GM23338 (cell line): ENCODE results near the gene ANAPC4. TPM values are rescaled to one million over a fixed set of nuclear protein-coding genes. Genes with fewer than 3 reads are reported as not detected.

Source experiments
- ATAC-seq: fragments of 200-7000 bp; cut with Tn5 transposase; 3 replicates; pipeline ENCODE4 v1.9.1; 2020
- DNase-seq: peaks from one replicate; pipeline ENCODE4 v3.0.0-alpha.2; 2015; ENCODE audit warnings: low spot score
- H2AFZ ChIP-seq: fragments of 200-600 bp; sonication (generic); 2 replicates; pipeline ENCODE4 v1.8.0; 2016; ENCODE audit warnings: antibody characterized with exemption, mild to moderate bottlenecking, moderate library complexity
- H3F3A ChIP-seq: fragments of 200-600 bp; sonication (generic); replicated peaks from 2 replicates; pipeline ENCODE4 v1.8.0; 2017; ENCODE audit warnings: antibody characterized with exemption, mixed run types, low read depth
- H3K27ac ChIP-seq: fragments of 200-600 bp; sonication (generic); 2 replicates; pipeline ENCODE4 v1.6.1; 2016; ENCODE audit warnings: low read depth
- H3K27me3 ChIP-seq: fragments of 200-600 bp; sonication (generic); 2 replicates; pipeline ENCODE4 v1.8.0; 2016; ENCODE audit warnings: mild to moderate bottlenecking, mixed run types, moderate library complexity; ENCODE audit not compliant: insufficient read depth
- H3K36me3 ChIP-seq: fragments of 200-600 bp; sonication (generic); 2 replicates; pipeline ENCODE4 v1.8.0; 2016; ENCODE audit warnings: mild to moderate bottlenecking; ENCODE audit not compliant: insufficient read depth
- H3K4me1 ChIP-seq: fragments of 200-600 bp; sonication (generic); 2 replicates; pipeline ENCODE4 v1.8.0; 2016; ENCODE audit warnings: mild to moderate bottlenecking, moderate library complexity; ENCODE audit not compliant: insufficient read depth
- H3K4me2 ChIP-seq: fragments of 200-600 bp; sonication (generic); 2 replicates; pipeline ENCODE4 v1.7.1; 2017; ENCODE audit warnings: mixed run types
- H3K4me3 ChIP-seq: fragments of 200-600 bp; sonication (generic); 2 replicates; pipeline ENCODE4 v1.6.1; 2016; ENCODE audit warnings: mixed run types
- H3K79me2 ChIP-seq: fragments of 200-600 bp; sonication (generic); replicated peaks from 2 replicates; pipeline ENCODE4 v1.8.0; 2017; ENCODE audit warnings: mild to moderate bottlenecking; ENCODE audit not compliant: insufficient read depth
- H3K9me2 ChIP-seq: fragments of 200-600 bp; sonication (generic); 2 replicates; pipeline ENCODE4 v1.8.0; 2017; ENCODE audit not compliant: insufficient read depth
- H4K20me1 ChIP-seq: fragments of 200-600 bp; sonication (generic); replicated peaks from 2 replicates; pipeline ENCODE4 v1.8.0; 2017; ENCODE audit warnings: mild to moderate bottlenecking; ENCODE audit not compliant: insufficient read depth
- H3K27ac Mint-ChIP-seq: 2 replicates; pipeline ENCODE4 v1.8.0; 2020; ENCODE audit warnings: inconsistent platforms, mild to moderate bottlenecking, moderate library complexity, mixed read lengths
- H3K27me3 Mint-ChIP-seq: 3 replicates; pipeline ENCODE4 v1.8.0; 2022; ENCODE audit warnings: low read depth, mild to moderate bottlenecking, moderate library complexity, mixed read lengths, inconsistent platforms; ENCODE audit not compliant: insufficient read depth, poor library complexity
- H3K36me3 Mint-ChIP-seq: 3 replicates; pipeline ENCODE4 v1.8.0; 2021; ENCODE audit warnings: low read depth, mild to moderate bottlenecking, inconsistent platforms, moderate library complexity, mixed read lengths
- H3K4me1 Mint-ChIP-seq: 3 replicates; pipeline ENCODE4 v1.8.0; 2020; ENCODE audit warnings: mild to moderate bottlenecking, inconsistent platforms, mixed read lengths
- H3K4me3 Mint-ChIP-seq: 3 replicates; pipeline ENCODE4 v1.8.0; 2021; ENCODE audit warnings: moderate library complexity, mild to moderate bottlenecking, inconsistent platforms, mixed read lengths
- H3K9me3 Mint-ChIP-seq: 3 replicates; pipeline ENCODE4 v1.8.0; 2020; ENCODE audit warnings: moderate library complexity, mild to moderate bottlenecking, inconsistent platforms, mixed read lengths
- CREB1 ChIP-seq: fragments of 250-450 bp; sonication (Bioruptor Pico); IDR thresholded peaks from 2 replicates; pipeline ENCODE4 v1.5.0; 2020; ENCODE audit warnings: low read depth, mild to moderate bottlenecking, moderate library complexity
- EZH2 ChIP-seq: fragments of 200-600 bp; sonication (generic); IDR thresholded peaks from one replicate; pipeline ENCODE4 v1.8.0; 2017; ENCODE audit warnings: antibody characterized with exemption, mild to moderate bottlenecking, low read depth; ENCODE audit not compliant: unreplicated experiment
- EZH2phosphoT487 ChIP-seq: fragments of 200-600 bp; sonication (generic); IDR thresholded peaks from one replicate; pipeline ENCODE4 v1.8.1; 2018; ENCODE audit warnings: antibody characterized with exemption; ENCODE audit not compliant: unreplicated experiment
- NANOG ChIP-seq: IDR thresholded peaks from 2 replicates; pipeline ENCODE4 v1.6.1; 2016; ENCODE audit warnings: antibody characterized with exemption, borderline replicate concordance
- POLR2AphosphoS5 ChIP-seq: IDR thresholded peaks from 2 replicates; pipeline ENCODE4 v1.6.1; 2016; ENCODE audit warnings: antibody characterized with exemption, low read depth
- STAT1 ChIP-seq: IDR thresholded peaks from one replicate; pipeline ENCODE4 v1.6.1; 2016; ENCODE audit warnings: antibody characterized with exemption; ENCODE audit not compliant: unreplicated experiment
- ZNF114 ChIP-seq: fragments of 250-450 bp; sonication (Bioruptor Pico); IDR thresholded peaks from 2 replicates; pipeline ENCODE4 v1.5.0; 2020; ENCODE audit warnings: mild to moderate bottlenecking, moderate library complexity
- ZNF331 ChIP-seq: fragments of 250-450 bp; sonication (Bioruptor Pico); IDR thresholded peaks from 2 replicates; pipeline ENCODE4 v1.5.0; 2020; ENCODE audit warnings: low read depth, mild to moderate bottlenecking, moderate library complexity
- polyA plus RNA-seq: library from polyadenylated mRNA; unstranded; fragments of >200 nt; fragmentation: Nextera tagmentation; extraction: Ambion mirVana; gene quantifications from 2 replicates; pipeline ENCODE4 v1.2.1, GENCODE V29; 2016
- total RNA-seq: library from RNA; depleted of rRNA; stranded (reverse); fragments of >200 nt; shearing (Covaris generic); gene quantifications from 2 replicates; pipeline ENCODE4 v1.2.3, GENCODE V29; 2014
- TF ChIP-seq, protein P1 (sequence below): fragments of 250-450 bp; sonication (Bioruptor Pico); IDR thresholded peaks from 2 replicates; pipeline ENCODE4 v1.5.0; 2020; ENCODE audit warnings: mild to moderate bottlenecking, moderate library complexity
- TF ChIP-seq, protein P2 (sequence below), 2 experiments: fragments of 200-600 bp in 1 of 2; sonication (generic) in 1 of 2; conservative IDR thresholded peaks; 2 replicates each; pipeline versions ENCODE4 v1.5.1 to v1.6.1; 2016 to 2017; ENCODE audit warnings: antibody characterized with exemption in 2 of 2, low read depth in 2 of 2, mild to moderate bottlenecking in 2 of 2, moderate library complexity in 1 of 2
- TF ChIP-seq, protein P3 (sequence below): IDR thresholded peaks from one replicate; pipeline ENCODE4 v1.6.1; 2018; ENCODE audit warnings: antibody characterized with exemption; ENCODE audit not compliant: unreplicated experiment

ANAPC4 gene
- total and polyA plus RNA-seq, 2 experiments from 2014 or later: 34.3 to 46.2 TPM

DNA sequence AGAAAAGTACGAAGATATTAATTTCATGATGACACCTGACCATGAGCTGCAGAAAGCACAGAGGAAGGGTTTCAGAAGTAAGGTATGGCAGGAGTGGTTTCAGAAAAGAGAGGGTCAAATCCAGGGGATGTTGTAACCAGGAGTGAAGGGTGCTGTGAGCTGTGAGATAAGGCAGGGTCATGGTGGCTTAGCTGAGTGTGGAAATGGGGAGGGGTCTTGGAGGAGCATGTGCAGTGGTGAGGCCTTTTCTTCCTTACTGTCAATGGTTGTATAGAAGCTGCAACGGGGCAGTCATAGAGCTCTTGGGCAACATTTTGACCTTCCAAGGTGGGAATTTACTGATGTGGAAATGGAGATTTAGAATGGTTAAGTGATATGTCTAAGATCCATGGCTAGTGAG is 2.5 kb downstream of the ANAPC4 start (continued):
- TF ChIP-seq, protein P1, sequence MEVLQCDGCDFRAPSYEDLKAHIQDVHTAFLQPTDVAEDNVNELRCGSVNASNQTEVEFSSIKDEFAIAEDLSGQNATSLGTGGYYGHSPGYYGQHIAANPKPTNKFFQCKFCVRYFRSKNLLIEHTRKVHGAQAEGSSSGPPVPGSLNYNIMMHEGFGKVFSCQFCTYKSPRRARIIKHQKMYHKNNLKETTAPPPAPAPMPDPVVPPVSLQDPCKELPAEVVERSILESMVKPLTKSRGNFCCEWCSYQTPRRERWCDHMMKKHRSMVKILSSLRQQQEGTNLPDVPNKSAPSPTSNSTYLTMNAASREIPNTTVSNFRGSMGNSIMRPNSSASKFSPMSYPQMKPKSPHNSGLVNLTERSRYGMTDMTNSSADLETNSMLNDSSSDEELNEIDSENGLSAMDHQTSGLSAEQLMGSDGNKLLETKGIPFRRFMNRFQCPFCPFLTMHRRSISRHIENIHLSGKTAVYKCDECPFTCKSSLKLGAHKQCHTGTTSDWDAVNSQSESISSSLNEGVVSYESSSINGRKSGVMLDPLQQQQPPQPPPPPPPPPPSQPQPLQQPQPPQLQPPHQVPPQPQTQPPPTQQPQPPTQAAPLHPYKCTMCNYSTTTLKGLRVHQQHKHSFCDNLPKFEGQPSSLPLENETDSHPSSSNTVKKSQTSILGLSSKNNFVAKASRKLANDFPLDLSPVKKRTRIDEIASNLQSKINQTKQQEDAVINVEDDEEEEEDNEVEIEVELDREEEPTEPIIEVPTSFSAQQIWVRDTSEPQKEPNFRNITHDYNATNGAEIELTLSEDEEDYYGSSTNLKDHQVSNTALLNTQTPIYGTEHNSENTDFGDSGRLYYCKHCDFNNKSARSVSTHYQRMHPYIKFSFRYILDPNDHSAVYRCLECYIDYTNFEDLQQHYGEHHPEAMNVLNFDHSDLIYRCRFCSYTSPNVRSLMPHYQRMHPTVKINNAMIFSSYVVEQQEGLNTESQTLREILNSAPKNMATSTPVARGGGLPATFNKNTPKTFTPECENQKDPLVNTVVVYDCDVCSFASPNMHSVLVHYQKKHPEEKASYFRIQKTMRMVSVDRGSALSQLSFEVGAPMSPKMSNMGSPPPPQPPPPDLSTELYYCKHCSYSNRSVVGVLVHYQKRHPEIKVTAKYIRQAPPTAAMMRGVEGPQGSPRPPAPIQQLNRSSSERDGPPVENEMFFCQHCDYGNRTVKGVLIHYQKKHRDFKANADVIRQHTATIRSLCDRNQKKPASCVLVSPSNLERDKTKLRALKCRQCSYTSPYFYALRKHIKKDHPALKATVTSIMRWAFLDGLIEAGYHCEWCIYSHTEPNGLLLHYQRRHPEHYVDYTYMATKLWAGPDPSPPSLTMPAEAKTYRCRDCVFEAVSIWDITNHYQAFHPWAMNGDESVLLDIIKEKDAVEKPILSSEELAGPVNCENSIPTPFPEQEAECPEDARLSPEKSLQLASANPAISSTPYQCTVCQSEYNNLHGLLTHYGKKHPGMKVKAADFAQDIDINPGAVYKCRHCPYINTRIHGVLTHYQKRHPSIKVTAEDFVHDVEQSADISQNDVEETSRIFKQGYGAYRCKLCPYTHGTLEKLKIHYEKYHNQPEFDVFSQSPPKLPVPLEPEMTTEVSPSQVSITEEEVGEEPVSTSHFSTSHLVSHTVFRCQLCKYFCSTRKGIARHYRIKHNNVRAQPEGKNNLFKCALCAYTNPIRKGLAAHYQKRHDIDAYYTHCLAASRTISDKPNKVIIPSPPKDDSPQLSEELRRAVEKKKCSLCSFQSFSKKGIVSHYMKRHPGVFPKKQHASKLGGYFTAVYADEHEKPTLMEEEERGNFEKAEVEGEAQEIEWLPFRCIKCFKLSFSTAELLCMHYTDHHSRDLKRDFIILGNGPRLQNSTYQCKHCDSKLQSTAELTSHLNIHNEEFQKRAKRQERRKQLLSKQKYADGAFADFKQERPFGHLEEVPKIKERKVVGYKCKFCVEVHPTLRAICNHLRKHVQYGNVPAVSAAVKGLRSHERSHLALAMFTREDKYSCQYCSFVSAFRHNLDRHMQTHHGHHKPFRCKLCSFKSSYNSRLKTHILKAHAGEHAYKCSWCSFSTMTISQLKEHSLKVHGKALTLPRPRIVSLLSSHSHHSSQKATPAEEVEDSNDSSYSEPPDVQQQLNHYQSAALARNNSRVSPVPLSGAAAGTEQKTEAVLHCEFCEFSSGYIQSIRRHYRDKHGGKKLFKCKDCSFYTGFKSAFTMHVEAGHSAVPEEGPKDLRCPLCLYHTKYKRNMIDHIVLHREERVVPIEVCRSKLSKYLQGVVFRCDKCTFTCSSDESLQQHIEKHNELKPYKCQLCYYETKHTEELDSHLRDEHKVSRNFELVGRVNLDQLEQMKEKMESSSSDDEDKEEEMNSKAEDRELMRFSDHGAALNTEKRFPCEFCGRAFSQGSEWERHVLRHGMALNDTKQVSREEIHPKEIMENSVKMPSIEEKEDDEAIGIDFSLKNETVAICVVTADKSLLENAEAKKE (CRISPR knock-in tag): no peak
- TF ChIP-seq, protein P2, sequence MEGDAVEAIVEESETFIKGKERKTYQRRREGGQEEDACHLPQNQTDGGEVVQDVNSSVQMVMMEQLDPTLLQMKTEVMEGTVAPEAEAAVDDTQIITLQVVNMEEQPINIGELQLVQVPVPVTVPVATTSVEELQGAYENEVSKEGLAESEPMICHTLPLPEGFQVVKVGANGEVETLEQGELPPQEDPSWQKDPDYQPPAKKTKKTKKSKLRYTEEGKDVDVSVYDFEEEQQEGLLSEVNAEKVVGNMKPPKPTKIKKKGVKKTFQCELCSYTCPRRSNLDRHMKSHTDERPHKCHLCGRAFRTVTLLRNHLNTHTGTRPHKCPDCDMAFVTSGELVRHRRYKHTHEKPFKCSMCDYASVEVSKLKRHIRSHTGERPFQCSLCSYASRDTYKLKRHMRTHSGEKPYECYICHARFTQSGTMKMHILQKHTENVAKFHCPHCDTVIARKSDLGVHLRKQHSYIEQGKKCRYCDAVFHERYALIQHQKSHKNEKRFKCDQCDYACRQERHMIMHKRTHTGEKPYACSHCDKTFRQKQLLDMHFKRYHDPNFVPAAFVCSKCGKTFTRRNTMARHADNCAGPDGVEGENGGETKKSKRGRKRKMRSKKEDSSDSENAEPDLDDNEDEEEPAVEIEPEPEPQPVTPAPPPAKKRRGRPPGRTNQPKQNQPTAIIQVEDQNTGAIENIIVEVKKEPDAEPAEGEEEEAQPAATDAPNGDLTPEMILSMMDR (conservative IDR thresholded peaks at IDR 0.05; ENCODE audit: low read depth in 2 of 2): no peak
- TF ChIP-seq EZH2 (no peak), STAT1 (no peak), ZNF331 (CRISPR knock-in tag) (no peak)

DNA sequence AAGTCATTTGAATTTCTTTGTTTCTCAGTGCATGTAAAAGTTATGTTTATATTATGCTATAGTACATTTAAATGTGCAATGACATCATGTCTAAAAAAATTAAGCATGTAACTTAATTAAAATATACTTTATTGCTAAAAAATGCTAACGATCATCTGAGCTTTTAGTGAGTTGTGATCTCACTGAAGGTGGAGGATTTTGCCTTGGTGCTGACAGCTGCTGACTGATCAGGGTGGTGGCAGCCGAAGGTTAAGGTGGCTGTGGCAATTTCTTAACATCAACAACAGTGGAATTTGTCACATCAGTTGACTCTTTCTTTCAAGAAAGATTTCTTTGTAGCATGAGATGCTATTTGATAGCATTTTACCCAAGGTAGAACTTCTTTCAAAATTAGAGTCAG is 6.6 kb downstream of the ANAPC4 start:
- Histone ChIP-seq H3K27me3 (no peaks in the 10 kb centered on the region), H3K27ac (no peak overlapping the region), H3K4me1 (0 out of 2 replicates have a peak, but pooled peaks cover under 1% of the 10 kb centered on the region), H3F3A (no peaks in the 10 kb centered on the region), H3K4me2 (no peak overlapping the region), H2AFZ (no peak overlapping the region), H3K4me3 (no peak overlapping the region), H3K36me3 (peaks cover 25% of the 10 kb centered on the region; the same call in 1 of the 2 replicates), H3K9me2 (no peaks in the 10 kb centered on the region), H4K20me1 (no peaks in the 10 kb centered on the region), H3K79me2 (peaks cover 27% of the 10 kb centered on the region)
- H3K4me3 Mint-ChIP-seq: no peak overlapping the region
- ATAC-seq (no peak), DNase-seq (no peak)
- H3K9me3 Mint-ChIP-seq: no peaks in the 10 kb centered on the region
- TF ChIP-seq EZH2phosphoT487 (no peak), ZNF114 (CRISPR knock-in tag) (no peak), STAT1 (no peak), POLR2AphosphoS5 (no peak), CREB1 (CRISPR knock-in tag) (no peak), NANOG (no peak)
- TF ChIP-seq, protein P2 (conservative IDR thresholded peaks at IDR 0.05; ENCODE audit: low read depth in 2 of 2): no peak
- TF ChIP-seq, protein P3, sequence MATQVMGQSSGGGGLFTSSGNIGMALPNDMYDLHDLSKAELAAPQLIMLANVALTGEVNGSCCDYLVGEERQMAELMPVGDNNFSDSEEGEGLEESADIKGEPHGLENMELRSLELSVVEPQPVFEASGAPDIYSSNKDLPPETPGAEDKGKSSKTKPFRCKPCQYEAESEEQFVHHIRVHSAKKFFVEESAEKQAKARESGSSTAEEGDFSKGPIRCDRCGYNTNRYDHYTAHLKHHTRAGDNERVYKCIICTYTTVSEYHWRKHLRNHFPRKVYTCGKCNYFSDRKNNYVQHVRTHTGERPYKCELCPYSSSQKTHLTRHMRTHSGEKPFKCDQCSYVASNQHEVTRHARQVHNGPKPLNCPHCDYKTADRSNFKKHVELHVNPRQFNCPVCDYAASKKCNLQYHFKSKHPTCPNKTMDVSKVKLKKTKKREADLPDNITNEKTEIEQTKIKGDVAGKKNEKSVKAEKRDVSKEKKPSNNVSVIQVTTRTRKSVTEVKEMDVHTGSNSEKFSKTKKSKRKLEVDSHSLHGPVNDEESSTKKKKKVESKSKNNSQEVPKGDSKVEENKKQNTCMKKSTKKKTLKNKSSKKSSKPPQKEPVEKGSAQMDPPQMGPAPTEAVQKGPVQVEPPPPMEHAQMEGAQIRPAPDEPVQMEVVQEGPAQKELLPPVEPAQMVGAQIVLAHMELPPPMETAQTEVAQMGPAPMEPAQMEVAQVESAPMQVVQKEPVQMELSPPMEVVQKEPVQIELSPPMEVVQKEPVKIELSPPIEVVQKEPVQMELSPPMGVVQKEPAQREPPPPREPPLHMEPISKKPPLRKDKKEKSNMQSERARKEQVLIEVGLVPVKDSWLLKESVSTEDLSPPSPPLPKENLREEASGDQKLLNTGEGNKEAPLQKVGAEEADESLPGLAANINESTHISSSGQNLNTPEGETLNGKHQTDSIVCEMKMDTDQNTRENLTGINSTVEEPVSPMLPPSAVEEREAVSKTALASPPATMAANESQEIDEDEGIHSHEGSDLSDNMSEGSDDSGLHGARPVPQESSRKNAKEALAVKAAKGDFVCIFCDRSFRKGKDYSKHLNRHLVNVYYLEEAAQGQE: no peak
- peaks cover 2% of the 10 kb centered on the region for H3K27me3 Mint-ChIP-seq
- H3K4me1 Mint-ChIP-seq: no peaks in the 10 kb centered on the region
- H3K27ac Mint-ChIP-seq: no peak overlapping the region
- peaks cover 51% of the 10 kb centered on the region; the same call in 2 of the 3 replicates for H3K36me3 Mint-ChIP-seq
